Body of pancreas (tissue), 4 donors: Measurements from ENCODE around the gene ANKS1B.
"Not testable (repeated sequence)": the region's sequence is repeated elsewhere in the genome, so short reads cannot be mapped to it uniquely, and the experiment has no call there.

Experiments
- CTCF ChIP-seq, 7 experiments: fragments of 450-650 bp in 4 of 7; fragments of 200-600 bp in 3 of 7; sonication (generic) in 3 of 7; IDR thresholded peaks; one replicate each; pipeline ENCODE4 v1.5.1; 2016 to 2019; ENCODE audit warnings: antibody characterized with exemption in 7 of 7
- POLR2A ChIP-seq, 3 donors: fragments of 450-650 bp; IDR thresholded peaks; one replicate each; pipeline ENCODE4 v1.6.1; 2016; ENCODE audit warnings: antibody characterized with exemption in 3 of 3, mild to moderate bottlenecking in 2 of 3

GRCh38 chr12:99624591-99624990 is 360.1 kb downstream of the ANKS1B start:
- not testable (repeated sequence) for TF ChIP-seq CTCF, POLR2A (IDR thresholded peaks at IDR 0.05)
